K562 (cell line): Measurements from ENCODE around the gene DVL3. TPM values are rescaled to one million over a fixed set of nuclear protein-coding genes. Genes with fewer than 3 reads are reported as not detected.

Experiments
- ATAC-seq: fragments of 200-7000 bp; cut with Tn5 transposase; 3 replicates; pipeline ENCODE4 v1.9.1; 2020; ENCODE audit warnings: moderate library complexity
- BruUV-seq: library from RNA; stranded (reverse); fragments of 400-500 nt; replicated peaks from 2 replicates; lab custom pipeline; 2021; lab: Mats Ljungman, UMichigan
- CTCF ChIA-PET: fragments of 300-600 bp; formaldehyde crosslinking; extraction: SDS; loops from one replicate; lab custom pipeline; 2021; ENCODE audit warnings: low intra/inter-chr PET ratio; lab: Yijun Ruan, JAX
- POLR2A ChIA-PET: fragments of 300-600, 350-650 bp; sonication (Branson Sonifier 250); formaldehyde crosslinking; extraction: SDS; loops from one replicate; lab custom pipeline; 2021; ENCODE audit warnings: antibody characterized with exemption, inconsistent platforms; lab: Yijun Ruan, JAX
- DNase-seq, 4 experiments: peaks; one replicate each; pipeline versions ENCODE4 v3.0.0 to v3.0.0-alpha.2; 2011 to 2018; ENCODE audit warnings: low spot score in 3 of 4, mixed read lengths in 3 of 4; ENCODE audit errors: extremely low read depth in 1 of 4
- FAIRE-seq: peaks from 2 replicates; lab custom pipeline; 2011; peaks lifted over from hg19 to GRCh38; lab: Jason Lieb, UNC
- H2AFZ ChIP-seq: 2 replicates; pipeline ENCODE4 v1.6.0; 2011; ENCODE audit warnings: low read depth, low read length, control low read depth, inconsistent platforms
- H3K27ac ChIP-seq: fragments of 200-600 bp; 3 replicates; pipeline ENCODE4 v1.8.0; 2011; ENCODE audit warnings: low read depth, mild to moderate bottlenecking, control low read depth, inconsistent platforms, low read length, moderate library complexity, mixed read lengths; ENCODE audit errors: extremely low read depth
- H3K27me3 ChIP-seq, 2 experiments: fragments of 300-600 bp in 1 of 2; 2 replicates in 1 of 2; 3 replicates in 1 of 2; pipeline versions ENCODE4 v1.6.0 to v1.8.0; 2011; ENCODE audit warnings: inconsistent platforms in 2 of 2, low read length in 2 of 2, mild to moderate bottlenecking in 1 of 2, mixed read lengths in 1 of 2, moderate library complexity in 1 of 2; ENCODE audit not compliant: control insufficient read depth in 2 of 2, insufficient read depth in 2 of 2
- H3K36me3 ChIP-seq: fragments of 300-600 bp; 3 replicates; pipeline ENCODE4 v1.8.0; 2011; ENCODE audit warnings: mild to moderate bottlenecking, low read length, inconsistent platforms; ENCODE audit not compliant: control insufficient read depth, insufficient read depth
- H3K4me1 ChIP-seq, 2 experiments: fragments of 200-600 bp in 1 of 2; replicated peaks in 1 of 2; 2 replicates in 1 of 2; 3 replicates in 1 of 2; pipeline versions ENCODE4 v1.5.1 to v1.8.0; 2011; ENCODE audit warnings: inconsistent platforms in 2 of 2, low read length in 2 of 2, mild to moderate bottlenecking in 1 of 2, mixed read lengths in 1 of 2, moderate library complexity in 1 of 2; ENCODE audit not compliant: control insufficient read depth in 2 of 2, insufficient read depth in 2 of 2
- H3K4me2 ChIP-seq: 2 replicates; pipeline ENCODE4 v1.6.1; 2011; ENCODE audit warnings: low read length, control low read depth, inconsistent platforms, mixed read lengths; ENCODE audit not compliant: insufficient read depth
- H3K4me3 ChIP-seq: fragments of 200-600 bp; sonication (generic), shearing (Covaris generic); 2 replicates; pipeline ENCODE4 v1.5.1; 2016; ENCODE audit warnings: control low read depth, inconsistent platforms
- H3K79me2 ChIP-seq: fragments of 200-600 bp; 3 replicates; pipeline ENCODE4 v1.8.0; 2011; ENCODE audit warnings: low read length, inconsistent platforms; ENCODE audit not compliant: control insufficient read depth, insufficient read depth
- H3K9ac ChIP-seq, 2 experiments: 2 replicates each; pipeline versions ENCODE4 v1.6.0 to v1.6.1; 2011; ENCODE audit warnings: low read depth in 2 of 2, low read length in 2 of 2, control low read depth in 1 of 2, inconsistent platforms in 1 of 2, mild to moderate bottlenecking in 1 of 2, mixed read lengths in 1 of 2; ENCODE audit not compliant: insufficient read depth in 1 of 2
- H3K9me1 ChIP-seq: one replicate; pipeline ENCODE4 v1.6.0; 2011; ENCODE audit warnings: inconsistent platforms, mild to moderate bottlenecking, low read length, moderate library complexity; ENCODE audit not compliant: control insufficient read depth, insufficient read depth
- H3K9me3 ChIP-seq: replicated peaks from 2 replicates; pipeline ENCODE4 v1.5.1; 2011; ENCODE audit warnings: low read depth, low read length, inconsistent platforms; ENCODE audit not compliant: control insufficient read depth, insufficient read depth
- H4K20me1 ChIP-seq: replicated peaks from 2 replicates; pipeline ENCODE4 v1.6.1; 2011; ENCODE audit warnings: low read length, inconsistent platforms, mixed read lengths; ENCODE audit not compliant: control insufficient read depth, insufficient read depth
- CXXC5 ChIP-seq: fragments of 250-450 bp; sonication (Bioruptor Pico); IDR thresholded peaks from 2 replicates; pipeline ENCODE4 v1.8.0; 2022; ENCODE audit warnings: inconsistent platforms, mild to moderate bottlenecking, moderate library complexity
- DMBX1 ChIP-seq: fragments of 250-450 bp; sonication (Bioruptor Pico); IDR thresholded peaks from 2 replicates; pipeline ENCODE4 v1.8.0; 2022; ENCODE audit warnings: inconsistent platforms, mild to moderate bottlenecking, moderate library complexity, borderline replicate concordance
- ETV1 ChIP-seq: fragments of 450-650 bp; conservative IDR thresholded peaks from 2 replicates; pipeline ENCODE4 v1.6.1; 2016; ENCODE audit warnings: missing genetic modification characterization, control low read depth, low read depth, missing compliant biosample characterization
- HDAC1 ChIP-seq, 2 experiments: fragments of 450-650 bp; IDR thresholded peaks; 2 replicates each; pipeline ENCODE4 v1.6.1; 2016 to 2017; ENCODE audit warnings: inconsistent platforms in 1 of 2, mild to moderate bottlenecking in 1 of 2, moderate library complexity in 1 of 2
- MAFG ChIP-seq: fragments of 450-650 bp; conservative IDR thresholded peaks from 2 replicates; pipeline ENCODE4 v1.6.1; 2016; ENCODE audit warnings: missing genetic modification characterization, missing compliant biosample characterization
- NR3C1 ChIP-seq: sonication (generic); formaldehyde crosslinking; IDR thresholded peaks from 2 replicates; pipeline ENCODE4 v1.8.1; 2022; ENCODE audit warnings: missing genetic modification reagents
- PHF8 ChIP-seq: fragments of 200-600 bp; sonication (generic); IDR thresholded peaks from 2 replicates; pipeline ENCODE4 v1.6.1; 2012; ENCODE audit warnings: mixed run types, mild to moderate bottlenecking, inconsistent platforms, low read length, moderate library complexity, borderline replicate concordance
- POU5F1 ChIP-seq: fragments of 150-350 bp; IDR thresholded peaks from 2 replicates; pipeline ENCODE4 v1.6.1; 2014; ENCODE audit warnings: borderline replicate concordance, low read length, low read depth, mild to moderate bottlenecking; ENCODE audit not compliant: partially characterized antibody
- SP1 ChIP-seq: sonication (generic); formaldehyde crosslinking; IDR thresholded peaks from 2 replicates; pipeline ENCODE4 v1.8.1; 2022; ENCODE audit warnings: mild to moderate bottlenecking, missing genetic modification reagents
- TAF9B ChIP-seq: fragments of 450-650 bp; IDR thresholded peaks from 2 replicates; pipeline ENCODE4 v1.6.1; 2018; ENCODE audit warnings: mild to moderate bottlenecking; ENCODE audit not compliant: partially characterized antibody
- TOE1 ChIP-seq, 2 experiments: fragments of 450-650 bp in 1 of 2; sonication (generic) in 1 of 2; formaldehyde crosslinking in 1 of 2; IDR thresholded peaks; 2 replicates each; pipeline versions ENCODE4 v1.7.1 to v1.8.0; 2016 to 2022; ENCODE audit warnings: borderline replicate concordance in 2 of 2, mild to moderate bottlenecking in 2 of 2, antibody characterized with exemption in 1 of 2, inconsistent platforms in 1 of 2, low read depth in 1 of 2, missing genetic modification reagents in 1 of 2, moderate library complexity in 1 of 2
- YY1 ChIP-seq, 3 experiments: IDR thresholded peaks; 2 replicates each; pipeline ENCODE4 v1.6.1; 2011; ENCODE audit warnings: low read length in 2 of 3, mild to moderate bottlenecking in 2 of 3, moderate library complexity in 2 of 3, borderline replicate concordance in 1 of 3, control low read depth in 1 of 3, low read depth in 1 of 3; ENCODE audit not compliant: insufficient read depth in 3 of 3, insufficient replicate concordance in 2 of 3, control insufficient read depth in 1 of 3, insufficient read length in 1 of 3; ENCODE audit errors: extremely low read depth in 1 of 3
- ZBTB7A ChIP-seq: IDR thresholded peaks from 2 replicates; pipeline ENCODE4 v1.6.1; 2011; ENCODE audit warnings: low read depth, mild to moderate bottlenecking, low read length, moderate library complexity, borderline replicate concordance; ENCODE audit not compliant: control insufficient read depth
- ZFP36 ChIP-seq: fragments of 150-350 bp; IDR thresholded peaks from 2 replicates; pipeline ENCODE4 v1.6.1; 2018; ENCODE audit warnings: low read length, low read depth; ENCODE audit not compliant: partially characterized antibody
- ZNF140 ChIP-seq: fragments of 250-450 bp; sonication (Bioruptor Pico); IDR thresholded peaks from 2 replicates; pipeline ENCODE4 v1.8.0; 2021; ENCODE audit warnings: moderate library complexity, mild to moderate bottlenecking, inconsistent platforms
- WGBS: fragments of 100-300 bp; shearing (Covaris generic); methylation state at CpG from one replicate; pipeline ENCODE4 v1.1.6; 2016; ENCODE audit warnings: low coverage, mixed read lengths; ENCODE audit not compliant: insufficient coverage; ENCODE audit errors: missing lambda C conversion rate; 5-methylcytosine and 5-hydroxymethylcytosine counted together
- in situ Hi-C: fragments of 300-500 bp; cut with MboI; formaldehyde crosslinking; loops from 4 replicates; pipeline ENCODE4 v1.15.0; 2018; ENCODE audit warnings: inconsistent platforms, mixed read lengths
- intact Hi-C: fragments of 100-400 bp; cut with micrococcal nuclease; formaldehyde crosslinking; loops from 2 replicates; pipeline ENCODE4 v1.14.2; 2022
- polyA plus RNA-seq, 8 experiments: library from polyadenylated mRNA; depleted of rRNA in 4 of 8; stranded (reverse) in 5 of 8; unstranded in 3 of 8; fragments of >200 nt; fragmentation: Nextera tagmentation in 2 of 8; fragmentation: Illumina TruSeq in 1 of 8; extraction: Ambion mirVana in 2 of 8; extraction: Trizol in 1 of 8; gene quantifications; 2 replicates each; pipeline versions ENCODE4 v1.2.1 to v1.2.3, GENCODE V29; 2011 to 2014; ENCODE audit warnings: inconsistent platforms in 1 of 8, missing spikeins in 1 of 8
- total RNA-seq, 7 experiments: library from RNA; depleted of rRNA in 6 of 7; stranded (reverse); fragments of >200 nt in 6 of 7; fragmentation: Illumina TruSeq in 2 of 7; extraction: Trizol in 2 of 7; gene quantifications; 2 replicates each; pipeline versions ENCODE4 v1.2.1 to v1.2.3, GENCODE V29; 2011 to 2021; ENCODE audit warnings: low replicate concordance in 1 of 7
- TF ChIP-seq, protein P1 (sequence below): fragments of 450-650 bp; IDR thresholded peaks from 2 replicates; pipeline ENCODE4 v1.6.1; 2016

The DVL3 gene
- total and polyA plus RNA-seq, 9 of the 15 experiments (the other 6 are each of a cell fraction or from before 2014, with no cell fraction given): 3.1 to 57.9 (median 20.1) TPM

DNA sequence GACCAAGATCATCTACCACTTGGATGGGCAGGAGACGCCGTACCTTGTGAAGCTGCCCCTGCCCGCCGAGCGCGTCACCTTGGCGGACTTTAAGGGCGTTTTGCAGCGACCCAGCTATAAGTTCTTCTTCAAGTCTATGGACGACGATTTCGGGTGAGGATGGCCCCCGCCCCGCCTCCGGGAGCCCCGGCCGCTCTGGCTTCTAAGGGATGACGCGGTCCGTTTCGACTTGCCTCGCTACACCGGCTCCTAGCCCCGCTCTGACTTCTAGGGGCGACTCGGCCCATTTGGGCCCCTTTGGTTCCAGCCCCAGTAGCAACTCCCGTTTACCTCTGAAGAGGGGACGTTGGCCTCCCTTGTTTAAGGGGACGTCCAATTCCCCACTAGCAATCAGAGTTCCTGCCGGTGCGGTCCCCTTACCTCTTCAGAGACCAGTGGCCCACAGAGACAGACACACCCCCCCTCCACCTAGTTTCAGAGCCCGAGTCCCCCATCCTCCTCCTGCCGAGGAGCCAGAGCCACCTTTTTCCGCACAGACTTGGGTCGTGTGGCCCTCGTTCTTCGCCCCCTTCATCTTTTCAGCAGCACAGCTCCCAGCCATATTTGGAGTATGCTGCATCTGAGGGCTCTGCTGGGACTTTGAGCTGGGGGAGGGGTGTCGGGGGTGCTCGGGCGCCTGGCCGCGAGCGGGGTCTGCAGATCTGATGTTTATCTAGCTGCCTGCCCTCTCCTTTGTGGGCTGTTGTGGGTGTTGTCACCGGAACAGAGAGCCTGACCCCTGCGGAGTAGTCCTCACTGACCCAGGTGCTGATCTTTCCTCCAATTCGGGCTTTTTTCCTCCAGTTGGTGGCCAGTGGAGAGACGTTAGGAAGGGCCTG is 706 bp downstream of the DVL3 start:
- peaks cover 29% of the 10 kb centered on the region in 2 experiments; a peak in 4 of 5 replicates for H3K4me1 ChIP-seq
- H3K4me3 ChIP-seq: peak overlapping the region; percentile 71
- H2AFZ ChIP-seq: peak overlapping the region; percentile 91
- no peak for FAIRE-seq
- ATAC-seq: peak; percentile 46
- intact Hi-C loops (loop anchor here (2.0 kb wide), 2 partner anchors 19 to 21 kb away; partner anchors contain the start of genes AP2M1 and EIF2B5), in situ Hi-C loops (no loop called here)
- peaks cover 6% of the 10 kb centered on the region; the same call in 1 of the 3 replicates for H3K36me3 ChIP-seq
- H3K9me1 ChIP-seq: no peaks in the 10 kb centered on the region
- H3K9ac ChIP-seq: peak overlapping the region; percentile 78 to 98
- H3K27me3 ChIP-seq: no peaks in the 10 kb centered on the region
- CTCF ChIA-PET: no interaction called here
- POLR2A ChIA-PET: interaction anchor here (0.6 to 4.2 kb wide), 13 partner anchors 8 to 1656 kb away, joined by 3 to 27 read pairs (median 3); partner anchors contain the start of gene ABCC5
- no peaks in the 10 kb centered on the region for H3K9me3 ChIP-seq
- no peaks in the 10 kb centered on the region; the same call in 1 of the 2 replicates for H4K20me1 ChIP-seq
- H3K79me2 ChIP-seq: peaks cover 45% of the 10 kb centered on the region
- peak overlapping the region; percentile 95 for H3K4me2 ChIP-seq
- WGBS: under 1% methylated on average over 43 of the region's 47 CpGs
- peak; percentile 49 to 56 (median 54) for DNase-seq
- no TSS peak for BruUV-seq
- H3K27ac ChIP-seq: peak overlapping the region; percentile 88
- TF ChIP-seq ZFP36 (no peak), TAF9B (no peak), ZBTB7A (0 out of 2 replicates have a peak, but pooled peaks have one; percentile 24), PHF8 (peak; percentile 27; the same call in 1 of the 2 replicates), MAFG (tag) (no peak), DMBX1 (CRISPR knock-in tag) (no peak), TOE1 (IDR thresholded peaks at IDR 0.05; ENCODE audit: borderline replicate concordance) (0 out of 2 replicates have a peak, but pooled peaks have one; percentile 27), TOE1 (CRISPR knock-in tag; IDR thresholded peaks at IDR 0.05; ENCODE audit: borderline replicate concordance, low read depth) (no peak), POU5F1 (no peak), ETV1 (tag) (no peak), SP1 (CRISPR knock-in tag) (no peak), HDAC1 (IDR thresholded peaks at IDR 0.05) (0 out of 4 replicates have a peak, but pooled peaks of 1 of the 2 experiments have one; percentile 28), NR3C1 (no peak), YY1 (IDR thresholded peaks at IDR 0.05; ENCODE audit: borderline replicate concordance in 1 of 3, control insufficient read depth in 1 of 3, extremely low read depth in 1 of 3, insufficient read depth in 3 of 3, insufficient read length in 1 of 3, insufficient replicate concordance in 2 of 3, low read depth in 1 of 3, low read length in 2 of 3) (peak in 1 of 3 experiments; percentile 5), ZNF140 (CRISPR knock-in tag) (no peak), CXXC5 (CRISPR knock-in tag) (no peak)
- TF ChIP-seq, protein P1, sequence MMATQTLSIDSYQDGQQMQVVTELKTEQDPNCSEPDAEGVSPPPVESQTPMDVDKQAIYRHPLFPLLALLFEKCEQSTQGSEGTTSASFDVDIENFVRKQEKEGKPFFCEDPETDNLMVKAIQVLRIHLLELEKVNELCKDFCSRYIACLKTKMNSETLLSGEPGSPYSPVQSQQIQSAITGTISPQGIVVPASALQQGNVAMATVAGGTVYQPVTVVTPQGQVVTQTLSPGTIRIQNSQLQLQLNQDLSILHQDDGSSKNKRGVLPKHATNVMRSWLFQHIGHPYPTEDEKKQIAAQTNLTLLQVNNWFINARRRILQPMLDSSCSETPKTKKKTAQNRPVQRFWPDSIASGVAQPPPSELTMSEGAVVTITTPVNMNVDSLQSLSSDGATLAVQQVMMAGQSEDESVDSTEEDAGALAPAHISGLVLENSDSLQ: no peak
